GM23248 (cell line): ENCODE measurements around the gene TRABD. TPM values are rescaled to one million over a fixed set of nuclear protein-coding genes. Genes with fewer than 3 reads are reported as not detected.

ENCODE experiments used
- DNase-seq: peaks from one replicate; pipeline ENCODE4 v3.0.0-alpha.2; 2015
- H2AFZ ChIP-seq: fragments of 200-600 bp; sonication (generic); 2 replicates; pipeline ENCODE4 v1.6.1; 2016; ENCODE audit warnings: antibody characterized with exemption
- H3F3A ChIP-seq: fragments of 200-600 bp; sonication (generic); 2 replicates; pipeline ENCODE4 v1.6.1; 2016; ENCODE audit warnings: mild to moderate bottlenecking, antibody characterized with exemption, mixed run types; ENCODE audit not compliant: insufficient read depth
- H3K27ac ChIP-seq: fragments of 200-600 bp; sonication (generic); 2 replicates; pipeline ENCODE4 v1.5.1; 2016; ENCODE audit warnings: mild to moderate bottlenecking
- H3K27me3 ChIP-seq: fragments of 200-600 bp; sonication (generic); replicated peaks from 2 replicates; pipeline ENCODE4 v1.6.1; 2016; ENCODE audit warnings: mild to moderate bottlenecking; ENCODE audit not compliant: insufficient read depth
- H3K36me3 ChIP-seq: fragments of 200-600 bp; sonication (generic); 2 replicates; pipeline ENCODE4 v1.6.1; 2016; ENCODE audit warnings: low read depth, mild to moderate bottlenecking
- H3K4me1 ChIP-seq: fragments of 200-600 bp; sonication (generic); 2 replicates; pipeline ENCODE4 v1.6.1; 2016; ENCODE audit warnings: mild to moderate bottlenecking; ENCODE audit not compliant: insufficient read depth
- H3K4me2 ChIP-seq: fragments of 200-600 bp; sonication (generic); one replicate; pipeline ENCODE4 v1.6.1; 2016; ENCODE audit warnings: mild to moderate bottlenecking; ENCODE audit not compliant: unreplicated experiment
- H3K4me3 ChIP-seq: fragments of 200-600 bp; sonication (generic); 2 replicates; pipeline ENCODE4 v1.5.1; 2016; ENCODE audit warnings: mild to moderate bottlenecking
- H3K79me2 ChIP-seq: fragments of 200-600 bp; sonication (generic); 2 replicates; pipeline ENCODE4 v1.6.1; 2016; ENCODE audit warnings: mild to moderate bottlenecking; ENCODE audit not compliant: insufficient read depth
- H3K9ac ChIP-seq: fragments of 200-600 bp; sonication (generic); 2 replicates; pipeline ENCODE4 v1.6.1; 2016; ENCODE audit warnings: mild to moderate bottlenecking
- H3K9me2 ChIP-seq: fragments of 200-600 bp; sonication (generic); 2 replicates; pipeline ENCODE4 v1.6.1; 2016; ENCODE audit warnings: mixed run types, mild to moderate bottlenecking, moderate library complexity; ENCODE audit not compliant: insufficient read depth
- H3K9me3 ChIP-seq: fragments of 200-600 bp; sonication (generic); one replicate; pipeline ENCODE4 v1.6.1; 2017; ENCODE audit warnings: low read depth
- H4K20me1 ChIP-seq: fragments of 200-600 bp; sonication (generic); 2 replicates; pipeline ENCODE4 v1.6.0; 2016; ENCODE audit not compliant: insufficient read depth
- EZH2 ChIP-seq: fragments of 200-600 bp; sonication (generic); IDR thresholded peaks from 2 replicates; pipeline ENCODE4 v1.6.1; 2018; ENCODE audit warnings: antibody characterized with exemption, mild to moderate bottlenecking; ENCODE audit not compliant: insufficient read depth, poor library complexity, severe bottlenecking
- EZH2phosphoT487 ChIP-seq: fragments of 200-600 bp; sonication (generic); IDR thresholded peaks from 2 replicates; pipeline ENCODE4 v1.6.1; 2018; ENCODE audit warnings: antibody characterized with exemption, moderate library complexity, mild to moderate bottlenecking, low read depth; ENCODE audit not compliant: insufficient read depth
- WGBS, 2 experiments: methylation state at CpG; one replicate each; pipeline ENCODE4 v1.1.6; 2015 to 2017; ENCODE audit warnings: low lambda C conversion rate in 2 of 2, low coverage in 1 of 2; ENCODE audit errors: missing lambda C conversion rate in 2 of 2; 5-methylcytosine and 5-hydroxymethylcytosine counted together
- in situ Hi-C: fragments of 300-500 bp; cut with MboI; formaldehyde crosslinking; loops from 2 replicates; pipeline ENCODE4 v1.15.0; 2020
- polyA plus RNA-seq: library from polyadenylated mRNA; unstranded; fragments of >200 nt; fragmentation: Nextera tagmentation; extraction: Ambion mirVana; gene quantifications from 2 replicates; pipeline ENCODE4 v1.2.1, GENCODE V29; 2016
- total RNA-seq: library from RNA; depleted of rRNA; stranded (reverse); fragments of >200 nt; shearing (Covaris generic); gene quantifications from 2 replicates; pipeline ENCODE4 v1.2.3, GENCODE V29; 2014

Gene TRABD
- total and polyA plus RNA-seq, 2 experiments from 2014 or later = 19.5 to 22.6 TPM

DNA sequence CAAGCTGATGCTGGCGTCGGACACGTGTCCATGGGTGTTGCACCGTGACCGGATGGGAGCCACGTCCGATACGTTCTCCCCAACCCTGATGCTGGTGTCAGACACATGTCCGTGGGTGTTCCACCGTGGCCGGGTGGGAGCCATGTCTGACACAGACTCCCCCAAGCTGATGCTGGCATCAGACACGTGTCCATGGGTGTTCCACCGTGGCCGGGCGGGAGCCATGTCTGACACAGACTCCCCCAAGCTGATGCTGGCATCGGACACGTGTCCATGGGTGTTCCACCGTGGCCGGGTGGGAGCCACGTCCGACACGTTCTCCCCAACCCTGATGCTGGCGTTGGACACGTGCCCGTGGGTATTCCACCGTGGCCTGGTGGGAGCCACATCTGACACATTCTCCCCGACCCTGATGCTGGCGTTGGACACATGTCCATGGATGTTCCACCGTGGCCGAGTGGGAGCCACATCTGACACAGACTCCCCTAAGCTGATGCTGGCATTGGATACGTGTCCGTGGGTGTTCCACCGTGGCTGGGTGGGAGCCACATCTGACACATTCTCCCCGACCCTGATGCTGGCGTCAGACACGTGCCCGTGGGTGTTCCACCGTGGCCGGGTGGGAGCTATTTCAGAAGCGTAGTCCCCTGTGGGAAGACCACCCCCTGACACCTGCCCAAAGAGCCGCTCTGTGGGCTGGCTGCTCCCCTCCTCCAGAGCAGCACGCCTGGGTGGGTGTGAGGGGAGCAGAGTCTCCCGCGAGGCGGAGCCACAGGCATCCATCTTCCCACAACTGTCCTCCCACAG, 35.1 kb downstream of the TRABD start:
- H3F3A ChIP-seq = no peaks in the 10 kb centered on the region
- H3K4me1 ChIP-seq = no peaks in the 10 kb centered on the region
- no peak for DNase-seq
- no peaks in the 10 kb centered on the region for H3K9me3 ChIP-seq
- H3K4me3 ChIP-seq = no peak overlapping the region
- H3K27ac ChIP-seq = no peak overlapping the region
- H4K20me1 ChIP-seq = no peaks in the 10 kb centered on the region
- no peaks in the 10 kb centered on the region for H3K27me3 ChIP-seq
- H3K36me3 ChIP-seq = no peaks in the 10 kb centered on the region; the same call in 1 of the 2 replicates
- WGBS, 2 experiments = 92 to 94% methylated on average over 34 to 45 of the region's 45 CpGs
- no peak overlapping the region for H3K4me2 ChIP-seq
- H3K9me2 ChIP-seq = no peaks in the 10 kb centered on the region
- no peak for TF ChIP-seq EZH2
- TF ChIP-seq EZH2phosphoT487 = no peak
- H3K79me2 ChIP-seq = no peaks in the 10 kb centered on the region
- in situ Hi-C loops = no loop called here
- H2AFZ ChIP-seq = no peak overlapping the region
- no peak overlapping the region for H3K9ac ChIP-seq

DNA sequence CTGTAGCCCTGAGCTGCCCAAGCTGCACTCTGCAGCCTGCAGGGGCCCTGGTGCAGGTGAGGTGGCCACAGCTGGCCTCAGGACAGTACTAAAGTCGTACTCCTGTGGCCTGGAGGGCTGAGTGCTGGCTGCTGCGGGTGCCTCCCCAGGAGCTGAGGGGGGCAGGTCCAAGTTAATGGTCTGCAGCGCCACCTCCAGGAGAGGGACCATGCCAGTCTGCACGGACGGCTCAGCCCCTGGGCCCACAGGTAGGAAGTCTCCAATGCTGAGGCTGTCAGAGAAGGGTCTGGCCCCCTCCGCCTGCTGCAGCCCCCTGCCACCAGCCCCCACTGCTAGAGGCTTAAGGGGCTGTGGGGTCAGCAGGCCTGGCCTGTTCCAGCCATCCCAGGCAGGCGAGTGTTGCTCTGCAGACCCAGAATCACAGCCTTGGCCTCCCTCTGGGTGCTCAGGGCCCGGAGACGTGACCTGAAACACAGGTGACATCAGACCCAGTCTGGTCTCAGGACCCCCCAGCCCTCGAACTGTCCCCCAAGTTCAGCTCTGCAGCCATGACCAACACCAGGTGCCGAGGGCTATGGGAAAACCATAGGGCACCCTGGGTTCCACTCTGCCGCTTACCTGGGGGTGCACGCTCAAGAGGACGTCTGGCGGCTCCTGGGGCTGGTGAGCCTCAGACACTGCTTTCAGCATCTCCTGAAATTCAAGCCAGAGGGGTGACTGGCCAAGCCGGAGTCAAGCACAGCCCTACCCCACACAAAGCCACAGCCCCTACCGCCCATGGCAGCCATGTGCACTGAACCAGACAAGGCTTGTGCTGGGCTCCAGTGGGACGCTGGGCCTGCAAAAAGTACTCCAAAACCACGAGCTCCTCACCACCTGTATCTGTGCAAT, 35.9 kb downstream of the TRABD start:
- Histone ChIP-seq H3K4me2 (no peak overlapping the region), H3K9me2 (no peaks in the 10 kb centered on the region), H3K27me3 (no peaks in the 10 kb centered on the region), H3K4me3 (no peak overlapping the region), H3K9ac (no peak overlapping the region), H3K9me3 (no peaks in the 10 kb centered on the region), H3F3A (no peaks in the 10 kb centered on the region), H3K79me2 (no peaks in the 10 kb centered on the region), H3K4me1 (no peaks in the 10 kb centered on the region), H2AFZ (no peak overlapping the region), H3K36me3 (no peaks in the 10 kb centered on the region; the same call in 1 of the 2 replicates), H3K27ac (no peak overlapping the region), H4K20me1 (no peaks in the 10 kb centered on the region)
- no peak for TF ChIP-seq EZH2
- WGBS, 2 experiments = 95 to 96% methylated on average over 18 of the region's 19 CpGs
- DNase-seq = no peak
- in situ Hi-C loops = no loop called here

DNA sequence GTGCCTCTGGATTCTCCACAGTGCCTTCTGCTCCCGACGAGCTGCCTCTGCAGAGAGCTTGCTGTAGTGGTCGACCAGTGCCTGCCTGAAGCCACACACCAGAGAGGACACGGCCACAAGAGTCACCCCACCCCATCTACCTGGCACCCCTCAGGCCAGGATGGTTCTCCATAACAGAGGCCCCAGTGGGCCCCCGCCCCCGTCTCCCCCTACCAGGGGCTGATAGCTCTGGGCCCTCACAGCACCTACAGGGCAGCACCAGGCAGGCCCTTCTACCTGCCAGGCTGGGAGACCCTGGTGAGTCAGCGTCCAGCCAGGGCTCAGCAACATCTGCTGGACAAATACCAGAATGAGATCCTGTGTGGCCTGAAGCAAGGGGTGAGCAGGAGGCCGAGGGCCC, 36.8 kb downstream of the TRABD start:
- H3K9me2 ChIP-seq = no peaks in the 10 kb centered on the region
- H3K27me3 ChIP-seq = no peaks in the 10 kb centered on the region
- no peak overlapping the region for H3K27ac ChIP-seq
- TF ChIP-seq EZH2phosphoT487 = no peak
- no peak for TF ChIP-seq EZH2
- no peak overlapping the region for H3K4me2 ChIP-seq
- no peaks in the 10 kb centered on the region for H3F3A ChIP-seq
- H3K9me3 ChIP-seq = no peaks in the 10 kb centered on the region
- no peak overlapping the region for H3K9ac ChIP-seq
- H3K4me1 ChIP-seq = no peaks in the 10 kb centered on the region
- H3K36me3 ChIP-seq = no peaks in the 10 kb centered on the region; the same call in 1 of the 2 replicates
- no peak overlapping the region for H2AFZ ChIP-seq
- no peaks in the 10 kb centered on the region for H3K79me2 ChIP-seq
- no peak for DNase-seq
- no peaks in the 10 kb centered on the region for H4K20me1 ChIP-seq
- H3K4me3 ChIP-seq = no peak overlapping the region
- in situ Hi-C loops = no loop called here
- 91 to 93% methylated on average over 8 of the region's 8 CpGs for WGBS, 2 experiments

DNA sequence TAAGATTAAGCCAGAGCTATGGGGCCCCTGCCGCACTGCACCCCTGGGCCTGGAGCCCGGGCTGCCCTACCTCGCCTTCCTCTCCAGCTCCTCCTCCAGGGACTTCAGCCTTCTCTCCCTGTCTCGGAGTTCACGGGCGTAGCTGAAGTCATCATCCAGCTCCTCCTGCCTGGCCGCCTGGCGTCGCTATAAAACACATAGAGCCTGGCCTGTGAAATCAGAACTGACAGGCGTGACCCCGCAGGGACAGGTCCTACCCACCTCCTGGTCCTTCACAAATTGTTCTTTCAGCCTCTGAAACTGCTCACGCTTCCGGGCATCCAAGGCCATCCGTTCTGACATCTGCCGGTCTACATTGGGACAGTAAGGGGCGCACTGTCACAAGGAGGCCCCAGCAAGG, 38.4 kb downstream of the TRABD start:
- Histone ChIP-seq H3F3A (no peaks in the 10 kb centered on the region), H3K36me3 (no peaks in the 10 kb centered on the region; the same call in 1 of the 2 replicates), H3K27me3 (no peaks in the 10 kb centered on the region), H3K4me1 (no peaks in the 10 kb centered on the region), H4K20me1 (no peaks in the 10 kb centered on the region), H3K27ac (no peak overlapping the region), H3K9ac (no peak overlapping the region), H3K4me3 (no peak overlapping the region), H2AFZ (no peak overlapping the region), H3K9me3 (no peaks in the 10 kb centered on the region), H3K4me2 (no peak overlapping the region), H3K79me2 (no peaks in the 10 kb centered on the region), H3K9me2 (no peaks in the 10 kb centered on the region)
- 87 to 92% methylated on average over 16 of the region's 16 CpGs for WGBS, 2 experiments
- TF ChIP-seq EZH2phosphoT487 (no peak), EZH2 (no peak)
- in situ Hi-C loops = no loop called here
- no peak for DNase-seq
